Posterior cingulate gyrus (tissue), 11 donors: ENCODE results near the gene NEDD9.

Experiments
- DNase-seq, 10 donors: peaks; one replicate each; pipeline versions ENCODE4 v3.0.0 to v3.0.0-alpha.2; 2020 to 2021; ENCODE audit warnings: mixed read lengths in 3 of 10
- intact Hi-C: fragments of 100-400 bp; cut with DNase I; formaldehyde crosslinking; loops from one replicate; pipeline ENCODE4 v1.15.1; 2023

The NEDD9 gene

GRCh38 chr6:11232193-11232769 lies at the start of gene NEDD9:
Gene NEDD9, minus strand, starts transcription at chr6:11232668. Its CDS starts 153 bp downstream, at chr6:11232515.
- DNase-seq = peak; percentile 81 to 99 (median 92)
- intact Hi-C loops = loop anchor here (5.0 kb wide), 1 partner anchor 60 kb away; no protein-coding TSS in a partner anchor

DNA sequence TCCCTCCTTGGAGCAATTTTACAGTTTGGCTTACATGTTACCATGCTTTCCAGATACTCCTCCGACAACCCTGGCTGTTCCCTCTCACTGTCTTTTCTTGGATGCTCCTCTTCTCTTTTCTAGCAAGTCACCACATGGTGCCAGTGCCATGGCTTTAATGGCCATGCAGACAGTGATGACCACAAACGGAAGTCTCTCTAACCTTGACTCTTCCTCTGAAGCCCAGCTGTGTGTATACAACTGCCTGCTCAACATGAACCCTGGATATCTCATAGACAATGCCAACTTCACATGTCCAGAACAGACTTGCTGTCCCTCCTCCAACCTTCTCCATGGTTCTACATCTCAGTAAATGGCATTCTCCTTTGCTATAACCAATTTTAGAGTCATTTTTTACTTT lies 49.8 kb upstream of the NEDD9 start:
- DNase-seq = no peak
- intact Hi-C loops = no loop called here

DNA sequence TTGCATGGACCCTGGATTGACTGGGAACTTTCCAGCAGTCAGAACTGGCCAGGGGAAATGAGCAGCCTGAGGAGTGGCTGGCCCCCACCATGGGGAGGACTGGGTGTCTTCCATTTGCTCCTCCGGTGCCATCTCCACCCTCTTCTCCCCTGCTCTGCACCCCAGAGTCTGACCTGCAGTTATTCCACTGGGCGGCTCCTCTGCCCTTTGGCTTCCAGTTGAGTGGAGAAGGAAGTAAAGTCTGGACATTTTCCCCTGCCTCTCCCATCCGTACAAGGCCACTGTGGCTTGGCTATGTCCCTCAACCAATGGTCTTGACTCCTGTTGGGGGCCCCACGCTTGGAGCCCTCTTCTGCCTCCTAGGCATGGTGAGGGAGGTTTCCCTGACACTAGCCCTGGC lies 47.9 kb upstream of the NEDD9 start:
- intact Hi-C loops = no loop called here
- no peak for DNase-seq

DNA sequence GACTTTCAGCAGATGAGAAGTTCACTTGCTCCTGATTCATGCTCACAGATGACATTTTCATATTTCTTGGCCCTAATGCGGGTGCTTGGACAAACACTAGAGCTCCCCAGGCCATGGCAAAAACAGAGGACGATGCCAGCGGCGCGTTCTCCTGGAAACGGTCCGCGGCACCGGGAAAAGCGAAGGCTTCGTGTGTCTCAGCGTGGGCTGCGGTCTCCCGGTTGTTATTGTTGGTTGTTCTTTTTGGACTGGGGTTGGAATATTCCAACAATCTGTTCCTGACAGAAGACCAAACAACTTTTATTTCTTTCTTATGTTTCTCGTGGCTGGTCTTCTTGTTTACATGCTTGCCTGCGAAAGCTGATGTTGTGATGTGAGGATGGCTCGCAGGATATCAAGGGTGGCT lies 46.8 kb upstream of the NEDD9 start:
- intact Hi-C loops = no loop called here
- DNase-seq = peak in 1 of 10 donors; percentile 79

DNA sequence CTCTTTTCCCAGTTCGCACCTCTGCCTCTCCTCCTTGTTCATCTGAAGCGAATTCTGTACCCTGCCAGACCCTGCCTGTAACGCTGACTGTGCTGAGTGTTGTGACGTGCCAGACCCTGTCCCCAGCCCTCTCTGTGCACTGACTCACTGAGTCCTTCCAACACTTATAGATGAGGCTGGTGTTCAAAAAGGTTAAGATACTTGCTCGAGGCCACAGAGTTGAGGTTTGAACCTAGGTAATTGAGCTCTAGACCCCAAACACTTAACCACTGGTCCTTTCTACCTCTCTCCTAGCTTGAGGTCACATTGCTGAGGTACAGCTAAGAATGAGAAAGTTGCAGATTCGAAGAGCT lies 45.7 kb upstream of the NEDD9 start:
- intact Hi-C loops = no loop called here
- DNase-seq = no peak

- DNase-seq = no peak
- intact Hi-C loops = no loop called here
Observed at GRCh38 chr6:11277275-11278206, 45.1 kb upstream of the NEDD9 start.

- intact Hi-C loops = no loop called here
- no peak for DNase-seq
Observed at GRCh38 chr6:11276911-11277274, 44.4 kb upstream of the NEDD9 start.

DNA sequence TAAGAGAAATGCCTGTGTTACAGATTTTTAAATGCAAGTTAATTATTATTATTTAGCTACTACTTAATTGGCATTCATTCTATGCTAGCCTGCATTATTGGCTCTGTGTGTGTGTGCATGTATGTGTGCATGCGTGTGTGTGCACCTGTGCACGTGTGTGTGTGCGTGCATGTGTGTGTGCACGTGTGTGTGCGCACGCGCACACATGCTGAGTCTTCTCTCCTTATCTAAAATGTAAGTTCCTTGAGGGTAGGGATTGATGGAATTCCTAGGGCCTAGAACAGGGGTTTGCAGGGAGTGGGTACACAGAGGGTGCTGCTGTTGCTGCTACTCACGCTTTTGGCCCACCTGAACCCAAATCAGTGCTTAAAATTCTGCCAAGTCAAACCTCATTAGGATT lies 43.8 kb upstream of the NEDD9 start:
- DNase-seq = no peak
- intact Hi-C loops = no loop called here

DNA sequence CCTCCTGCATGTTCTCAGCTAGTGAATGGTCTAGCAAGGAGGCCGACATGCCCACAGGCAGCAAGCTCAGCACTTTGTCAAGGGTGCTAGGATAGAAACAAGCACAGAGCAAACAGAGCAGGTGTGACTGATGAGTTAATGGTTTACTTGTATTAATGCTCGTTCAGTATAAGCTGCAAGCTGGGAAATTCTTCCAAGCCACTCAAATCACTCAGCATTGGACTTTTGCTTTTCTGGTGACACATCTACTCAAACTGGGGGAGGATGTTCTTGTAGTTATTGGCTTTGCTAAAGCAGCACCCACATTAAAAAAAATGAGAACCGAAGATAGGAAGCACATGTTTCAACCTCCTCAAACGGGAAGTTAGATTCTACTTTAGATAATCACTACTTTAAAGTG lies 43.1 kb upstream of the NEDD9 start:
- intact Hi-C loops = no loop called here
- no peak for DNase-seq

- intact Hi-C loops = no loop called here
- no peak for DNase-seq
Observed at GRCh38 chr6:11273406-11274065, 41.1 kb upstream of the NEDD9 start.

- intact Hi-C loops = no loop called here
- no peak for DNase-seq
Observed at GRCh38 chr6:11272491-11273192, 40.2 kb upstream of the NEDD9 start.

- intact Hi-C loops = no loop called here
Observed at GRCh38 chr6:11271228-11272020, 39.0 kb upstream of the NEDD9 start.

DNA sequence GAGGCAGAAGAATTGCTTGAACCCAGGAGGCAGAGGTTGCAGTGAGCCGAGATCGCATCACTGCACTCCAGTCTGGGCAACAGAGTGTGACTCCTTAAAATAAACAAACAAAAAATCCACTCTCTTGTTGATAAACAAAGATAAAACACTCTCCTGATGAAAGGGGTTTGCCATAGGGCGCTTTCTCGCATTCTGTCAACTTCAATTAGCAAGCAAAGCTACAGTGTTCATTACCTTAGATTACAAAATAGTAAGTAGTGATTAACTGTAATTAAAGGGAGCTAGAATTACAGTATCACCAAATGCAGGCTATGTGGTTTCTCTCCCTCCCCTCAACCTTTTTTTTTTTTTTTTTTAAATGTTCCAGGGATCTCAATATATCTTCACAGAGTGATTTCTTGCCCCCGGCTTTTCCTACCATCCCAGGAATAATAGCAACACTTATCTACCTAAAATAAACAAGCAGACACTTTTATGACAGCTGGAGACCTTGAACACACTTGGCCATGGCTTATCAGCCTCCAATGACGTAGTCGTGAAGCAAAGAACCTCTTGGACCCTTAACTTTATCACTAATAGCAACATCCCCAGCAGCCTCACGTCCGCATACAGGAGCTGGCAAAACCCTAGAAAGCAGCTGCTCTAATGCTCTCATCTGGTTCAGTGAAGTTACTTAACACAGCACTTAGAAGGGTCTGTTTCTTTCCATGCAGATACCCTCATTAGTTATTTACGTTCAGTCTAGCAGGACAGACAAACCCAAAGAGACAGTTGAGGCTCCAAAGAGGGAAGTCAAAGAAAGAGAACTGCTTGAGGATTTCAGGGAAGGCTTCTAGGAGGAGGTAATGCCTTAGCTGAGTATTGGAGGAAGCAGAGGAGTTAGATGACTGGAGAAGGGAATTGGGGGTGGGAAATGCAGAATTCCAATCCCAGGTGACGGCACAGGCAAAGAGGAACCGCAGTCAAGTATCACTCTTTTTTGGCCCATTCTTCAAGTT lies 37.9 kb upstream of the NEDD9 start:
- intact Hi-C loops = no loop called here

More at GRCh38 chr6:11271228-11272020, 39.0 kb upstream of the NEDD9 start:
- no peak for DNase-seq

DNA sequence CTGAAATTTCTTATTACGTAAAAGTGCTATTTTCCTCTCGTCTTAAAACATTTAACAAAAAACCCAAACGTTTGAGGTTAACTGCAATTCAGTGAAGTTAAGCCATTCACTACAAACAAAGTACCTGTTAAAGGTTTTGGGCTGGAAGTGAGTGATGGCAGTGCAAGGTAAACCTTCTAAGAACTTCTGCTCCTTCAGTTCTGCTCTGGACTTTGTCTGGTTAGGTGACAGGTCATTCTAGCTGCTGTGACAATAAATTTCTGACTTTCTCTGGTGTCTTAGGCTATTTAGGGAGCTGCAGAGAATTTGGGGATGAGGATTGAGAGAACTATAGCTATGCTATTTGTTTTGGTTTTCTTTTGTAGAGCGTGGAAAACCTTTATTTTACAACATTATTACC lies 36.5 kb upstream of the NEDD9 start:
- no peak for DNase-seq
- intact Hi-C loops = no loop called here

More for the DNA sequence above, 37.9 kb upstream of the NEDD9 start:
- DNase-seq = no peak

GRCh38 chr6:11266926-11267325 lies 34.5 kb upstream of the NEDD9 start:
- intact Hi-C loops = no loop called here
- no peak for DNase-seq

DNA sequence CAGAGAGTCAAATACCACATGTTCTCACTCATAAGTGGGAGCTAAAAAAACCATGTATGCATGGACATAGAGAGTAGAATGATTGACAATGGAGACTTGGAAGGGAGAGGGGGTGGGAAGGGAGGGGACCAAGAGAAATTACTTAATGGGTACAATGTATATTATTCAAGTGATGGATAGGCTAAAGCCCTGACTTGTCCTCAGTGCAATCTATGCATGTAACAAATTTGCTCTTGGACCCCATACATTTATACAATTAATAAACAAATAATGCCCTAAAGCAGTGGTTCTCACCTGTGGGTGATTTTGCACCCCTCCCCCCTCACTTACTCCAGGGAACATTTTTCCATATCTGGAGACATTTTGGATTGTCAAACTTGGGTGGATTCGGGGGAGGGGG lies 33.5 kb upstream of the NEDD9 start:
- DNase-seq = no peak
- intact Hi-C loops = no loop called here

DNA sequence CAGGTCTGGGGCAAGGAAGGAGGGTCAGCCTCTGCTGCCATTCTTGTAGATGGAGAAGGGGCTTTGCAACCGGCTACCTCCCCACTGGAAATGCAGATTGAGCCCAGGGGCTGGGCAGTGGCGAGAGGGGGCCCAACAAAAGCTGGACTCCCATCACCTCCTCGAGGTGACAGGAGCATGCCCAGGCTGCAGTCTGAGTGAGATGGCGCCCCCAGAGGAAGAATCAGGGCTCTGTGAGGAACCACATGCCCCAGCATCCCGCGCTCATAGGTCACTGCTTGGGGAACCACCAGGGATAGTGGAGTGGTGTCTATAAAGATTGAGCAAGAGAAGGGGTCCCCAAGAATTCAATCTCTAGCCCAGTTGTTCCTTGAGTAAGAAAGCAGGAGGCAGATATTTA lies 31.6 kb upstream of the NEDD9 start:
- no peak for DNase-seq
- intact Hi-C loops = no loop called here

- intact Hi-C loops = no loop called here
- DNase-seq = no peak
Observed at GRCh38 chr6:11263291-11263775, 30.9 kb upstream of the NEDD9 start.

- intact Hi-C loops = no loop called here
- peak in 1 of 10 donors; percentile 26 for DNase-seq
Observed at GRCh38 chr6:11262242-11262641, 29.8 kb upstream of the NEDD9 start.
